ENCODE results near the gene WDR77. TPM values are rescaled to one million over a fixed set of nuclear protein-coding genes. Genes with fewer than 3 reads are reported as not detected.

The WDR77 gene
- polyA plus RNA-seq, 3 donors = 26.4 to 62.2 (median 28.1) TPM

- Histone ChIP-seq H2AFZ (ENCODE audit: insufficient read depth, low read depth, low read length, poor library complexity, severe bottlenecking) (no peak overlapping the region), H3K4me3 (replicated peaks in 1 of 3; ENCODE audit: low read depth in 2 of 3, low read length in 3 of 3) (no peak overlapping the region), H3K79me2 (ENCODE audit: insufficient read depth, low read length) (no peaks in the 10 kb centered on the region), H3K9ac (ENCODE audit: insufficient read depth, low read length, poor library complexity, severe bottlenecking) (no peak overlapping the region), H3K36me3 (replicated peaks in 1 of 2; ENCODE audit: control insufficient read depth in 1 of 2, insufficient read depth in 2 of 2, low read length in 2 of 2) (no peaks in the 10 kb centered on the region), H4K20me1 (ENCODE audit: insufficient read depth, low read length) (no peaks in the 10 kb centered on the region), H3K27me3 (ENCODE audit: control insufficient read depth in 2 of 2, insufficient read depth in 2 of 2, low read length in 2 of 2) (peaks cover 0 to 2% of the 10 kb centered on the region in 2 donors), H3K4me1 (ENCODE audit: control insufficient read depth in 1 of 2, insufficient read depth in 2 of 2, low read length in 2 of 2) (no peaks in the 10 kb centered on the region), H3K4me2 (replicated peaks; ENCODE audit: extremely low read depth, low read length, poor library complexity, severe bottlenecking) (no peak overlapping the region), H3K9me3 (replicated peaks in 1 of 2; ENCODE audit: control insufficient read depth in 1 of 2, insufficient read depth in 1 of 2, low read length in 2 of 2) (no peaks in the 10 kb centered on the region), H3K27ac (ENCODE audit: low read depth in 1 of 2, low read length in 2 of 2) (no peak overlapping the region)
- H3K4me3 Mint-ChIP-seq = no peak overlapping the region
- 75% methylated on average over 4 of the region's 5 CpGs for WGBS (ENCODE audit: insufficient coverage)
- intact Hi-C loops (cut with micrococcal nuclease) = no loop called here
- H3K9me3 Mint-ChIP-seq = peaks cover 0 to under 1% (median 0%) of the 10 kb centered on the region in 7 donors
- H3K27me3 Mint-ChIP-seq (ENCODE audit: low read depth in 3 of 3) = peaks cover 0 to 3% (median 1%) of the 10 kb centered on the region in 3 donors
- H3K4me1 Mint-ChIP-seq = peaks cover 7% of the 10 kb centered on the region
- no peak for TF ChIP-seq CTCF (IDR thresholded peaks at IDR 0.05)
- H3K27ac Mint-ChIP-seq = peak overlapping the region in 1 of 7 donors; percentile 33
- no peaks in the 10 kb centered on the region for H3K36me3 Mint-ChIP-seq
- DNase-seq = no peak
Measured at GRCh38 chr1:111420377-111420776, 28.7 kb downstream of the WDR77 start.

- Histone ChIP-seq H3K79me2 (ENCODE audit: insufficient read depth, low read length) (no peaks in the 10 kb centered on the region), H3K4me3 (replicated peaks in 1 of 3; ENCODE audit: low read depth in 2 of 3, low read length in 3 of 3) (no peak overlapping the region), H2AFZ (ENCODE audit: insufficient read depth, low read depth, low read length, poor library complexity, severe bottlenecking) (no peak overlapping the region), H3K27me3 (ENCODE audit: control insufficient read depth in 2 of 2, insufficient read depth in 2 of 2, low read length in 2 of 2) (no peaks in the 10 kb centered on the region), H4K20me1 (ENCODE audit: insufficient read depth, low read length) (no peaks in the 10 kb centered on the region), H3K4me2 (replicated peaks; ENCODE audit: extremely low read depth, low read length, poor library complexity, severe bottlenecking) (no peak overlapping the region), H3K4me1 (ENCODE audit: control insufficient read depth in 1 of 2, insufficient read depth in 2 of 2, low read length in 2 of 2) (no peaks in the 10 kb centered on the region), H3K9me3 (replicated peaks in 1 of 2; ENCODE audit: control insufficient read depth in 1 of 2, insufficient read depth in 1 of 2, low read length in 2 of 2) (no peaks in the 10 kb centered on the region), H3K9ac (ENCODE audit: insufficient read depth, low read length, poor library complexity, severe bottlenecking) (no peak overlapping the region), H3K27ac (ENCODE audit: low read depth in 1 of 2, low read length in 2 of 2) (no peak overlapping the region), H3K36me3 (replicated peaks in 1 of 2; ENCODE audit: control insufficient read depth in 1 of 2, insufficient read depth in 2 of 2, low read length in 2 of 2) (no peaks in the 10 kb centered on the region)
- WGBS (ENCODE audit: insufficient coverage) = no CpG with 5 or more reads among the region's 1 CpG
- intact Hi-C loops (cut with micrococcal nuclease) = no loop called here
- DNase-seq = no peak
- Mint-ChIP-seq H3K27ac (no peak overlapping the region), H3K4me3 (no peak overlapping the region), H3K4me1 (peaks cover 7% of the 10 kb centered on the region), H3K9me3 (peaks cover 0 to 2% (median 0%) of the 10 kb centered on the region in 7 donors), H3K27me3 (ENCODE audit: low read depth in 3 of 3) (peaks cover 0 to 3% (median 0%) of the 10 kb centered on the region in 3 donors), H3K36me3 (no peaks in the 10 kb centered on the region)
- TF ChIP-seq CTCF (IDR thresholded peaks at IDR 0.05) = no peak
Measured at GRCh38 chr1:111419037-111419436, 30.0 kb downstream of the WDR77 start.
